Right lung (tissue), 5 donors: ENCODE results near the gene TBC1D16. TPM values are rescaled to one million over a fixed set of nuclear protein-coding genes. Genes with fewer than 3 reads are reported as not detected.

Experiments
- DNase-seq, 2 donors: peaks; one replicate each; pipeline ENCODE4 v3.0.0-alpha.2; 2013
- polyA plus RNA-seq, 5 donors: library from polyadenylated mRNA; unstranded; fragments of 120-200 nt; gene quantifications; one replicate each; pipeline versions ENCODE4 v1.2.1 to v1.2.3, GENCODE V29; 2013; ENCODE audit warnings: inconsistent platforms in 1 of 5, low replicate concordance in 1 of 5; ENCODE audit not compliant: insufficient read length in 5 of 5, insufficient read depth in 1 of 5

TBC1D16 gene
- polyA plus RNA-seq, 5 donors = 19.0 to 36.4 (median 25.2) TPM

- no peak for DNase-seq
These were observed 8.6 kb downstream of the TBC1D16 start for GRCh38 chr17:80027043-80027435.

- DNase-seq = no peak
These were observed 9.2 kb downstream of the TBC1D16 start for GRCh38 chr17:80026359-80027042.

GRCh38 chr17:80025796-80026195 lies 9.9 kb downstream of the TBC1D16 start:
- DNase-seq = no peak

- DNase-seq = no peak
These were observed 10.5 kb downstream of the TBC1D16 start for GRCh38 chr17:80025140-80025539.

GRCh38 chr17:80024206-80024972 lies 11.3 kb downstream of the TBC1D16 start:
- no peak for DNase-seq

- no peak for DNase-seq
These were observed 12.0 kb downstream of the TBC1D16 start for GRCh38 chr17:80023481-80024205.

- no peak for DNase-seq
These were observed 14.1 kb downstream of the TBC1D16 start for GRCh38 chr17:80021600-80021999.

GRCh38 chr17:80018917-80019651 lies 16.6 kb downstream of the TBC1D16 start:
- DNase-seq = no peak

- no peak for DNase-seq
These were observed 18.3 kb downstream of the TBC1D16 start for GRCh38 chr17:80017226-80018010.

GRCh38 chr17:80012765-80013741 lies 22.6 kb downstream of the TBC1D16 start:
- DNase-seq = no peak

- no peak for DNase-seq
These were observed 23.6 kb downstream of the TBC1D16 start for GRCh38 chr17:80011989-80012555.

GRCh38 chr17:80010283-80010858 lies 25.3 kb downstream of the TBC1D16 start:
- DNase-seq = no peak

- no peak for DNase-seq
These were observed 26.0 kb downstream of the TBC1D16 start for GRCh38 chr17:80009391-80010282.

- no peak for DNase-seq
These were observed 26.8 kb downstream of the TBC1D16 start for GRCh38 chr17:80008848-80009247.

GRCh38 chr17:80008383-80008840 lies 27.3 kb downstream of the TBC1D16 start:
- DNase-seq = peak in 1 of 2 donors; percentile 45

- no peak for DNase-seq
These were observed 27.7 kb downstream of the TBC1D16 start for GRCh38 chr17:80007939-80008338.

- DNase-seq = no peak
These were observed 28.6 kb downstream of the TBC1D16 start for GRCh38 chr17:80006811-80007752.
